Thyroid gland (tissue), 4 donors: ENCODE results near the gene CXCL12.

ENCODE experiments used
- POLR2A ChIP-seq, 2 donors: fragments of 450-650 bp; IDR thresholded peaks; one replicate each; pipeline ENCODE4 v1.6.1; 2017; ENCODE audit warnings: antibody characterized with exemption in 2 of 2, mild to moderate bottlenecking in 2 of 2, moderate library complexity in 1 of 2
- TF ChIP-seq, protein P1 (sequence below), 6 experiments: fragments of 200-600 bp in 3 of 6; fragments of 450-650 bp in 3 of 6; sonication (generic) in 3 of 6; IDR thresholded peaks; one replicate each; pipeline ENCODE4 v1.5.1; 2016 to 2019; ENCODE audit warnings: antibody characterized with exemption in 6 of 6, mild to moderate bottlenecking in 2 of 6, inconsistent platforms in 1 of 6, moderate library complexity in 1 of 6

- TF ChIP-seq POLR2A (IDR thresholded peaks at IDR 0.05), result no peak
- TF ChIP-seq, protein P1, sequence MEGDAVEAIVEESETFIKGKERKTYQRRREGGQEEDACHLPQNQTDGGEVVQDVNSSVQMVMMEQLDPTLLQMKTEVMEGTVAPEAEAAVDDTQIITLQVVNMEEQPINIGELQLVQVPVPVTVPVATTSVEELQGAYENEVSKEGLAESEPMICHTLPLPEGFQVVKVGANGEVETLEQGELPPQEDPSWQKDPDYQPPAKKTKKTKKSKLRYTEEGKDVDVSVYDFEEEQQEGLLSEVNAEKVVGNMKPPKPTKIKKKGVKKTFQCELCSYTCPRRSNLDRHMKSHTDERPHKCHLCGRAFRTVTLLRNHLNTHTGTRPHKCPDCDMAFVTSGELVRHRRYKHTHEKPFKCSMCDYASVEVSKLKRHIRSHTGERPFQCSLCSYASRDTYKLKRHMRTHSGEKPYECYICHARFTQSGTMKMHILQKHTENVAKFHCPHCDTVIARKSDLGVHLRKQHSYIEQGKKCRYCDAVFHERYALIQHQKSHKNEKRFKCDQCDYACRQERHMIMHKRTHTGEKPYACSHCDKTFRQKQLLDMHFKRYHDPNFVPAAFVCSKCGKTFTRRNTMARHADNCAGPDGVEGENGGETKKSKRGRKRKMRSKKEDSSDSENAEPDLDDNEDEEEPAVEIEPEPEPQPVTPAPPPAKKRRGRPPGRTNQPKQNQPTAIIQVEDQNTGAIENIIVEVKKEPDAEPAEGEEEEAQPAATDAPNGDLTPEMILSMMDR (IDR thresholded peaks at IDR 0.05), result no peak
Observed at GRCh38 chr10:44388641-44389040, 3.7 kb upstream of the CXCL12 start.
